ENCODE measurements around the gene SLCO2A1.

- TF ChIP-seq ELF4 (IDR thresholded peaks at IDR 0.05) (no peak), SP1 (IDR thresholded peaks at IDR 0.05) (no peak), TARDBP (IDR thresholded peaks at IDR 0.05) (no peak), NFRKB (IDR thresholded peaks at IDR 0.05) (no peak), ZNF384 (IDR thresholded peaks at IDR 0.05) (no peak), HDGF (IDR thresholded peaks at IDR 0.05; ENCODE audit: borderline replicate concordance) (no peak), FOXM1 (IDR thresholded peaks at IDR 0.05; ENCODE audit: borderline replicate concordance) (no peak), PKNOX1 (IDR thresholded peaks at IDR 0.05) (no peak), FOXK2 (IDR thresholded peaks at IDR 0.05) (no peak), SUZ12 (IDR thresholded peaks at IDR 0.05) (no peak), LEF1 (IDR thresholded peaks at IDR 0.05; ENCODE audit: borderline replicate concordance) (no peak), FOXA1 (IDR thresholded peaks at IDR 0.05) (no peak)
These were observed 72.7 kb downstream of the SLCO2A1 start for GRCh38 chr3:133956982-133957381.

All from HEK293T (cell line).